Measurements from ENCODE around the gene AK9.
A peak's percentile ranks its signal among the peaks of the same experiment; 100 is the strongest.
"Not testable (repeated sequence)": the region's sequence is repeated elsewhere in the genome, so short reads cannot be mapped to it uniquely, and the experiment has no call there.

The AK9 gene

GRCh38 chr6:109690737-109691621 lies at the start of gene AK9, which contains the start of gene FIG4:
TSS of gene AK9 (minus strand) at chr6:109691202. CDS start at chr6:109675745, 15,457 bp downstream.
TSS of gene FIG4 (plus strand) at chr6:109691296. CDS start at chr6:109691436, 140 bp downstream.
- TF ChIP-seq, protein P1, sequence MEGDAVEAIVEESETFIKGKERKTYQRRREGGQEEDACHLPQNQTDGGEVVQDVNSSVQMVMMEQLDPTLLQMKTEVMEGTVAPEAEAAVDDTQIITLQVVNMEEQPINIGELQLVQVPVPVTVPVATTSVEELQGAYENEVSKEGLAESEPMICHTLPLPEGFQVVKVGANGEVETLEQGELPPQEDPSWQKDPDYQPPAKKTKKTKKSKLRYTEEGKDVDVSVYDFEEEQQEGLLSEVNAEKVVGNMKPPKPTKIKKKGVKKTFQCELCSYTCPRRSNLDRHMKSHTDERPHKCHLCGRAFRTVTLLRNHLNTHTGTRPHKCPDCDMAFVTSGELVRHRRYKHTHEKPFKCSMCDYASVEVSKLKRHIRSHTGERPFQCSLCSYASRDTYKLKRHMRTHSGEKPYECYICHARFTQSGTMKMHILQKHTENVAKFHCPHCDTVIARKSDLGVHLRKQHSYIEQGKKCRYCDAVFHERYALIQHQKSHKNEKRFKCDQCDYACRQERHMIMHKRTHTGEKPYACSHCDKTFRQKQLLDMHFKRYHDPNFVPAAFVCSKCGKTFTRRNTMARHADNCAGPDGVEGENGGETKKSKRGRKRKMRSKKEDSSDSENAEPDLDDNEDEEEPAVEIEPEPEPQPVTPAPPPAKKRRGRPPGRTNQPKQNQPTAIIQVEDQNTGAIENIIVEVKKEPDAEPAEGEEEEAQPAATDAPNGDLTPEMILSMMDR (IDR thresholded peaks at IDR 0.05; ENCODE audit: extremely low read depth, missing control alignments), result no peak
- peak; percentile 90 for DNase-seq (ENCODE audit: low spot score)

GRCh38 chr6:109740787-109741186 lies 49.8 kb upstream of the AK9 start:
- TF ChIP-seq, protein P1 (IDR thresholded peaks at IDR 0.05; ENCODE audit: extremely low read depth, missing control alignments), result no peak
- DNase-seq (ENCODE audit: low spot score), result no peak

DNA sequence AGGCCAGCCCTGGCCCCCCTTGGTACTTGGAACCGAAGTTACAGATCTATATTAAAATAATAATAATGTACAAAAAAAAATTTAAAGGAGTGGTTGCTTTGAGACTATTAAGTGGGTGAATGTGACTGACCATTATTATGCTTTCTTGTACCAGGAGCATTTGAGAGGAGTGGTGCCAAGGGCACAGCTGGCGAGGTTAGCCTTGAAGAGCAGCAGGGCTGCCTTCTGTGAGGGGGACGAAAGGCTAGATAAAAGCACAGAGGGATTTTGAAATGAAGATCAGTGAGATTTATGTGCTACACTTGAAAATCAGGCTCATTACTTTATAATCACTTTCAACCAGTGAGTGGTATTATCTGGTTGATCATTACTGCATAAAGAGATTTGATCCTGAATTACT lies 48.7 kb upstream of the AK9 start:
- TF ChIP-seq, protein P1 (IDR thresholded peaks at IDR 0.05; ENCODE audit: extremely low read depth, missing control alignments), result no peak
- no peak for DNase-seq (ENCODE audit: low spot score)

DNA sequence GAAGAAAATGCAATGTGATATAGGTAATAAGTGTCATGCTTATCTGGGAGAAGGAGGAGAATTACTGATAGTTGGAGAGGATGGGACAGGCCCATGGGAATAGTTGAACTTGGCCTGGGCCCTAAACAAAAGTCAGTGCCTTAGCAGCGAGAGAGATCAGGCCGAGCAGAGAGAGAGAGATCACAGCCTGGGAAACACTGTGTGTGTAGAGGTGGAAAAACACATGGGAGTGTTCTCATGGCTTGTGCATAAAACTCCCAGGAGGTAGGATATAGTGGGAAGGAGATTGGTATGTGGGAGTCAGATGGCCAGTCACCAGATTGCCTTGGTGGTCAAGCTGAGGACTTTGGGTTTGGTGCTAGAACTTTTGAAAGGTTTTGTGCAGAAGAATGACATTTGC lies 47.7 kb upstream of the AK9 start:
- no peak for DNase-seq (ENCODE audit: low spot score)
- TF ChIP-seq, protein P1 (IDR thresholded peaks at IDR 0.05; ENCODE audit: extremely low read depth, missing control alignments), result no peak

DNA sequence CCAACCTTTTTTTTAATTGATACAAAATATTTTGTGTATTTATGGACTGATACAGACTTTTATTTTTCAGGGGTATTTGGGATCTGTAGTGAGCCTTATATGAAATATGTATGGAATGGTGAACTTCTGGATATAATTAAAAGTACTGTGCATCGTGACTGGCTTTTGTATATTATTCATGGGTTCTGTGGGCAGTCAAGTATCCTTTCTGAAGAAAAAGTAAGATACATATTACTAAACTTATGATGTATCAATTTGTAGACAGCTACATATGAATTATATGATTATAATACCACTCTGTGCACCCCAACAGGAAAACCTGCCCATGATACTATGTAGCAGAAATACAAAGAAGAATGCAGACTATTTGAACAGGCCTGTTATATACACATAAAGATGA lies 47.3 kb upstream of the AK9 start:
- DNase-seq (ENCODE audit: low spot score), result no peak
- TF ChIP-seq, protein P1 (IDR thresholded peaks at IDR 0.05; ENCODE audit: extremely low read depth, missing control alignments), result no peak

DNA sequence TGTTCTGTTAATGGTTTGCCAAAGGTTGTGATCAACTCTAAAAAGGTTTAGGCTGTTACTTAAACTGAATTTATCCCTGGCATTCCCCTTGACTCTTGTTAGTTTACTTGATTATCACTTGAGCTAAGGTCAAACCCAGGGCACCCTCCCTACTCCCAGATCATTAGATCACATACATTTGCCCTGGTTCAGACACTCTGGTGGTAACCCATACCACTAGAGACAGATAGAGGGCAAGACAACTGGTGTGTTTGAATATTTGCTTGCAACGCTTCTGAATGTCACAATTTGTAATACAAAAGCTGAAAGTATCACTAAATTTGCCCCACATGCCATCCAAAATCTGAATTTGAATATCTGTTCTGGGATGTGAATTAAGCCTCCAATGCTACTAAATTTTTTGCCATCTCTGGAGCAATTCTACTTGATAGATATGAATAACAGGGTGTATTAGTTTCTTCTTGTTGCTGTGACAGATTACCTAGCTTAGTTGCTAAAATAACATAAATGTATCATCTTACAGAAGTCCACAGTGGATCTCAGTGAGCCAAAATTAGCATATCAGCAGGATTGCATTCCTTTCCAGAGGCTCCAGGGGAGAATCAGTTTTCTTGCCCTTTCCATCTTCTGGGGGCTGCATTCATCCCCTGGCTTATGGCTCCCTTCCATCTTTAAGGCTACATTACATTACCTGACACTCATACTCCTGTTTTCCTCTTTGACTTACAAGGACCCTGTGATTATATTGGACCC lies 45.4 kb upstream of the AK9 start:
- DNase-seq (ENCODE audit: low spot score), result no peak
- TF ChIP-seq, protein P1 (IDR thresholded peaks at IDR 0.05; ENCODE audit: extremely low read depth, missing control alignments), result no peak

DNA sequence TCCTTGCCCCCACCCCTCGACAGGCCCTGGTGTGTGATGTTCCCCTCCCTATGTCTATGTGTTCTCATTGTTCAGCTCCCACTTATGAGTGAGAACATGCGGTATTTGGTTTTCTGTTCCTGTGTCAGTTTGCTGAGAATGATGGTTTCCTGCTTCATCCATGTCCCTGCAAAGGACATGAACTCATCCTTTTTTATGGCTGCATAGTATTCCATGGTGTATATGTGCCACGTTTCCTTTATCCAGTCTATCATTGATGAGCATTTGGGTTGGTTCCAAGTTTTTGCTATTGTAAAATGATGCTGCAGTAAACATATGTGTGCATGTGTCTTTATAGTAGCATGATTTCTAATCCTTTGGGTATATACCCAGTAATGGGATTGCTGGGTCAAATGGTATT lies 34.2 kb upstream of the AK9 start:
- not testable (repeated sequence) for DNase-seq (ENCODE audit: low spot score)
